GM13976 (cell line): Measurements from ENCODE around the gene CHTOP.

ENCODE experiments used
- DNase-seq: peaks from one replicate; pipeline ENCODE4 v3.0.0; 2012; ENCODE audit warnings: low spot score
- in situ Hi-C: fragments of 300-500 bp; cut with MboI; formaldehyde crosslinking; loops from one replicate; pipeline ENCODE4 v1.12.0; 2022; ENCODE audit warnings: low sequenced_read_pairs, mixed read lengths, inconsistent platforms; ENCODE audit not compliant: unreplicated experiment
- TF ChIP-seq, protein P1 (sequence below): IDR thresholded peaks from 2 replicates; pipeline ENCODE4 v1.5.1; 2012; ENCODE audit warnings: borderline replicate concordance, mild to moderate bottlenecking; ENCODE audit not compliant: insufficient read depth; ENCODE audit errors: extremely low read depth, missing control alignments, control extremely low read depth

Gene CHTOP

DNA sequence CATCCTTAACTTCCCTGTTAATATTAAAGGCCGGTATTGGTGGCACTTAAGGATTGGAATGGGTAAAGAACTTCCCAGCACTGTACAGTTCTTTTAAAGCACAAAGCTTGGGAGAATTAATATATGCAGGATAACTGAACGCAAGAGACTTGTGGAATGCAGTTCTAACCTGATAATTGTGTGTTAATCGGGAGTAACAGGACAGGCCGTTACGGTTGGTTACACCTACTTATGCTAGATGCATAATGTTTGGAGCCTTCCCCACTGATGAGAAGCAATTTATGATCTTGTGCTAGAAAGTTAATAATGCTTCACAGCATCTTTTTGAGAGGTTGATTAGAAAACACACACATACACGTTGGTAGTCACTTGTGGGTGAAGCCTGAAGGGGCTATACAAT lies 7.0 kb downstream of the CHTOP start:
- TF ChIP-seq, protein P1, sequence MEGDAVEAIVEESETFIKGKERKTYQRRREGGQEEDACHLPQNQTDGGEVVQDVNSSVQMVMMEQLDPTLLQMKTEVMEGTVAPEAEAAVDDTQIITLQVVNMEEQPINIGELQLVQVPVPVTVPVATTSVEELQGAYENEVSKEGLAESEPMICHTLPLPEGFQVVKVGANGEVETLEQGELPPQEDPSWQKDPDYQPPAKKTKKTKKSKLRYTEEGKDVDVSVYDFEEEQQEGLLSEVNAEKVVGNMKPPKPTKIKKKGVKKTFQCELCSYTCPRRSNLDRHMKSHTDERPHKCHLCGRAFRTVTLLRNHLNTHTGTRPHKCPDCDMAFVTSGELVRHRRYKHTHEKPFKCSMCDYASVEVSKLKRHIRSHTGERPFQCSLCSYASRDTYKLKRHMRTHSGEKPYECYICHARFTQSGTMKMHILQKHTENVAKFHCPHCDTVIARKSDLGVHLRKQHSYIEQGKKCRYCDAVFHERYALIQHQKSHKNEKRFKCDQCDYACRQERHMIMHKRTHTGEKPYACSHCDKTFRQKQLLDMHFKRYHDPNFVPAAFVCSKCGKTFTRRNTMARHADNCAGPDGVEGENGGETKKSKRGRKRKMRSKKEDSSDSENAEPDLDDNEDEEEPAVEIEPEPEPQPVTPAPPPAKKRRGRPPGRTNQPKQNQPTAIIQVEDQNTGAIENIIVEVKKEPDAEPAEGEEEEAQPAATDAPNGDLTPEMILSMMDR = no peak
- in situ Hi-C loops = no loop called here
- no peak for DNase-seq

- TF ChIP-seq, protein P1 = no peak
- DNase-seq = no peak
- in situ Hi-C loops = no loop called here
Measured at GRCh38 chr1:153642161-153642560, 8.3 kb downstream of the CHTOP start.

GRCh38 chr1:153643100-153643499 lies 9.2 kb downstream of the CHTOP start:
- TF ChIP-seq, protein P1 = no peak
- in situ Hi-C loops = no loop called here
- DNase-seq = no peak

GRCh38 chr1:153643816-153644215 lies 9.9 kb downstream of the CHTOP start:
- TF ChIP-seq, protein P1 = no peak
- no peak for DNase-seq
- in situ Hi-C loops = no loop called here

DNA sequence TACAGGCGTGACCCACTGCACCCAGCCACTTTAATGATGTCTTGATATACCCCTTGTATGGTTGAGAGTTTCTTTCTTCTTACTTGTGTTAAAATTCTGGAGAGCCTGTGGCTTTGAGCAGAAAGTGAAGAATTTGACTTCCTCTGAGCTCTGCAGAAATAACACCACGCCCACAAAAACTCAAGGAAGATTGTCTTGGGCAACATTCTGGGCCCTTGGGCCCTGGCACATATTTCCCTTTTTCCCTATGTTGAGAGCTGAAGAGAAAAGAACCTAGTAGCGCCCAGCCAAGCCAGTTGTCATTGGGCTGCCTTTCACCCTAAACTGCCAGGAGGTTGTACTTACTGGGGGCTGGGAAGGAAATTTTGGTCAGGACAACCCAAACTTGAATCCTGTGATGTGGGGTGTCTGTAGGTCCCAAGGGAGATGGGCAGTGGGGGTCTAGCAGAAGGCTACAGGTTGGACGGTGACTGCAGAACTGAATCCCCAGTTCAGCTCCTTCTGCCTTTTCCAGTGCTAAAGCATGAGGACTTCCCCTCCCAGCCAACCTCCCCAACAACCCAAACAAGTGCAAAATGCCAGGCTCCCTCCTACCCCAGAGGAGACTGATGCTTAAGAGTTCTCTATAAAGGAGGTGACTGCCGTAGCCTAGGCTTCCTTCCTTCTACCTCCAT lies 12.9 kb downstream of the CHTOP start:
- in situ Hi-C loops = no loop called here
- TF ChIP-seq, protein P1 = no peak
- no peak for DNase-seq

DNA sequence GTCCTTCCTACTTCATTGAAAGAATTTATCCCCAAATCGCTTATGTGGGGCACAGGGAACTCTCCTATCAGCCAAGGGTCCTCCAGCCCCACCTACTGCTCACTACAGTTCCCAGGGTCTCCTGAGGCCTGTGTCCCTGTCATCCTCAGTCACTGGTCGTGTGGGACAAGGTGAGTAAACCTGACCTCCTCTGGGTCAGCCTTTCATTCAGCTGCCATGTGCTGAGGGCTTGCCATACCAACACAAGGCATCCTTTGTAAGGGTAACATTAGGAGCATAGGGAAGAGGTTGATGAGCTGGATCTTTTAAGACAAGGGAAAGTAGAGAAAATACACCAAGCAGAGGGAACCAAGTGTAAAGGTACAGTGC lies 13.5 kb downstream of the CHTOP start:
- TF ChIP-seq, protein P1 = no peak
- in situ Hi-C loops = no loop called here
- no peak for DNase-seq
